Raji (cell line): ENCODE data around the gene SREK1.

Experiments
- POLR2A ChIP-seq: IDR thresholded peaks from 2 replicates; pipeline ENCODE4 v1.6.1; 2011; ENCODE audit warnings: low read depth, low read length, control low read depth; ENCODE audit not compliant: insufficient read depth

The SREK1 gene

DNA sequence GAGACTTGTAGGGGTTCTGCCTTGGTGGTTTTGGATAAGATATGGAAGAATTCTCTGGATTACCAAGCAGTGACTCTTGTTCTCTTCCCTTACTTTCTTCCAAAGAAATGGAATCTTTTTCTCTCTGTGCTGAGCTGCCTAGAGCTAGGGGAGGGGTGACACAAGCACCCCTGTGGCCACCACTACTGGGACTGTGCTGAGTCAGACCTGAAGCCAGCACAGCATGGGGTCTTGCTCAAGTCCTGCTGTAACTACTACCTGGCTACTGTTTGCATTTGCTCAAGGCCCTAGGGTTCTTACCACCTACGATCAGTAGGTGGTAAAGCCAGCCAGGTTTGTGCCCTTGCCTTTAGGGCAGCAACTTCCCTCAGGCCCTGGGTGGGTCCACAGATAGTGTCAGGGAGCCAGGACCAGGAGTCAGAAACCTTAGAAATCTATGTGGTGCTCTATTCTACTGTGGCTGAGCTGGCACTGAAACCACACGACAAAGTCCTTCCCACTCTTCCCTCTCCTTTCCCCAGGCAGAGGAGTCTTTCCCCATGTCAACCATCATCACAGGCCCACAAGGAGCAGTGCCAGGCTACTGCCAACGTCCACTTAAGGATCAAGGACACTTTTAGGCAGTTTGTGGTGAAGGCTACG lies 53.8 kb downstream of the SREK1 start:
- no peak for TF ChIP-seq POLR2A

GRCh38 chr5:66198837-66199236 lies 54.7 kb downstream of the SREK1 start:
- TF ChIP-seq POLR2A, result no peak

GRCh38 chr5:66203531-66203930 lies 59.4 kb downstream of the SREK1 start:
- TF ChIP-seq POLR2A, result no peak

DNA sequence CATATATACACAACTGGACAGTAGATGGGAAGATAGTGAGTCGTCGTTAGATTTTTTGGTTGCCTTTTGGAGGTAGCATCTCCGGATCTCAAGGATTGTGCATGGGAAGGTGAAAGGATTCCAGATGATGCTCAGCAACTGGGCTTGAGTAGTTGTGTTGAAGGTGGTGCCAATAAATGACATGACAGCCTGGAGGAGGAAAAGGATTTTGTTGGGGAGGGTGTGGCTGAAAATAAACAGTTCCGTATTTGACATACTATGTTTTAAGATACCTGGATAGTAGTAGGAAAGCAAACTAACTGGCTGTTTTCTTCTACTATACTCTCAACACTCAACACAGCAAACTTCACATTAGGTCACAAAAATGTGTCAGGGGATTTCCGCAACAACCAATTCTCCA lies 62.4 kb downstream of the SREK1 start:
- no peak for TF ChIP-seq POLR2A

DNA sequence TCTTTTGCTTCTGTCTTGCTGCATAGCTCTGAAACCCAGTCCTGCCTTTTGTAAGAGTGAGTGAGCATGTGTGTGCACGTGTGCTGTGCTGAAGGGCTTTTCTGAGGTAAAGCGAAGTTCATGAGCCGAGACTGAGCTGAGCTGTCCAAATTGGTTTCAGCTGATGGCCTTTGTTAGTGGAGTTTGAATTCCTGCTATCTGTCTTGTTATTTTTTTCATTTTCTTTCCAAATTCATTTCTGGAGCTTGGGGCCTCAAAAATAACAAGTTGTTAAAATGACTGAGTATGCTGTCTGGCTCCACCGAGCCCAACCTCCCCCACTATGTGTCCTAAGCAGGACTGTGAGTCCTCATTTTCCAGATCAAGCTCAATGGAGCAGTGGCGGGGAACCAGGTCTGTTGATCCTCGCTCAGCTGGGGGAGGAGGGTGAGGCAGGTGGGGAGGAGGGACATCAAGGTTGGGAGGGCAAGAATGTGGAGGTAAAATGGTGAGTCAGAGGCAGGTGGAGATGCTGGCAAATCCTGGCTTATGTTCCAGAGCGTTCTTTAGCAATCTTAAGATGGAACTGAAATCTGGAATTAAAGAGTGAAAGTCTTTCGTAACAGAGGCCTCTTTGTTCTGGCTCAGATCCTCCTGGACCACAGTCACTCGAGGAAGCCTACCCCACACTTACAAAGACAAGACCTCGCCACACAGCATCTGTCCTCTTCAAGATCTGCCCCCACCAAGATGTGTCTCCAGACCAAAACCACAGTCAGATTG lies 63.9 kb downstream of the SREK1 start:
- TF ChIP-seq POLR2A, result no peak

GRCh38 chr5:66209350-66209749 lies 65.2 kb downstream of the SREK1 start:
- no peak for TF ChIP-seq POLR2A

- no peak for TF ChIP-seq POLR2A
Observed at GRCh38 chr5:66209794-66210193, 65.7 kb downstream of the SREK1 start.

DNA sequence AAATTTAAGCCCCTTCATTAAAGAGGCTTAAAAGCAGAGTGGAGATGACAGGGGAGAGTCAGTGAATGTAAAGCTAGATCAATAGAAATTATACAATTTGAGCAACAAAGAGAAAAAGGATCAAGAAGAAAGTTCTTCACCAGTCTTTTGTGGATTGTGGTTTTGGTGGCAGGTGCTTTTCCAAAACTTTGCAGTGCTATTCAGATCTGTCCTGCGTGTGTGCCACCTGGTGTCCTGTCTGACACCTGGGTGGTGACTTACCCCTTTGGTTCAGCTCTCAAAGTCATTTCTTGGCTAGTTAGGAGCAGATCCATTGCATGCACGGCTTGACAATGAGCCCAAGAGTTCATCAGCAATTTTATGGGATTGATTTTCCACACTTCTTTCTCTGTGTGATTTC lies 69.4 kb downstream of the SREK1 start:
- no peak for TF ChIP-seq POLR2A

GRCh38 chr5:66222455-66222854 lies 78.4 kb downstream of the SREK1 start:
- no peak for TF ChIP-seq POLR2A

DNA sequence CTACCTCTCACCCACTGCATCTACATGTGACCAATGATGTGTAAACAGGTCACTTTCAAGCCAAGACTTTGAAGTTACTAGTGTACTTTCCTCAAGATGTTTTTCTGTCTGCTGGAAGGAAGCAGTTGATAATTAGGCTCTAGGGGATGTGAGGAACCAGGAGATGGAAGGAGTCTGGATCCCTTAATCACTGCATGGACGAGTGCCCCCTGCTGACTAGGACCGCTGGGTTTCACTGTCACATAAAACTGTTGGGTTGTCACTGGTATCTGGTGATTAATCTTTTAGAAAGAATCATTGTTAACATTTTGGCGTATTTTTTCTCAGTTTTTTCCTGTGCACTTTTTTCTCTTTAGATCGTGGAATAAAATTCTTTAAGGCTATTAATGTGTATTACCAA lies 79.5 kb downstream of the SREK1 start:
- no peak for TF ChIP-seq POLR2A

- TF ChIP-seq POLR2A, result no peak
Observed at GRCh38 chr5:66224274-66224673, 80.2 kb downstream of the SREK1 start.

DNA sequence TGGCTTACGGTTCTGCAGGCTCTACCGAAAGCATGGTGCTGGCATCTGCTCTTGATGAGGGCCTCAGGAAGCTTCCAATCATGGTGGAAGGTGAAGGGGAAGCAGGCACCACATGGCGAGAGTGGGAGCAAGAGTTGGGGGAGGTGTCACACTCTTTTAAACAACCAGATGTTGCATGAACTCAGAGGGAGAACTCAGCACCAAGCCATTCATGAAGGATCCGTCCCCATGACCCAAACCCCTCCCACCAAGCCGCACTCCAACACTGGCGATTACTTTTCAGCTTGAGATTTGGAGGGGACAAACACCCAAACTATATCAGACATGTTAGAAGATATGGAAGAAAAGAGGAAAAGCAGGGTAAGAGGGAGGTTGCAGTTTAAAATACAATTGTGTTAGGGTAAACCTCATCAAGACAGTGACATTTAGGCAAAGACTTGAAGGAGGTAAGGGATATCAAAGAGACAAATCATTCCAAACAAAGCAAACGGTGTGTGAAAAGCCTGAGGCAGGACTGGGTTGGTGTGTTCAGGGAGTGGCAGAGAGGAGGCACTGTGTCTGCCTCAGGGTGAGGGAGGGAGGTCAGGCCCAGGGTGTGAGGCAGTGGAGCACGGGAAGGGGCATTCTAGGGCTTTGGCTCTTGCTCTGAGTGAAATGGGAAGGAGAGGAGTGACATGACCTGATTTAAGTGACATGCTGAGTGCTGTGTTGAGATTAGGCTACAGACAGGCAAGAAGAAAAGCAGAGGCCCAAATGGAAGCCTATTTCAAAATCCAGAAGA lies 80.9 kb downstream of the SREK1 start:
- no peak for TF ChIP-seq POLR2A

GRCh38 chr5:66230551-66230950 lies 86.5 kb downstream of the SREK1 start:
- TF ChIP-seq POLR2A, result no peak

DNA sequence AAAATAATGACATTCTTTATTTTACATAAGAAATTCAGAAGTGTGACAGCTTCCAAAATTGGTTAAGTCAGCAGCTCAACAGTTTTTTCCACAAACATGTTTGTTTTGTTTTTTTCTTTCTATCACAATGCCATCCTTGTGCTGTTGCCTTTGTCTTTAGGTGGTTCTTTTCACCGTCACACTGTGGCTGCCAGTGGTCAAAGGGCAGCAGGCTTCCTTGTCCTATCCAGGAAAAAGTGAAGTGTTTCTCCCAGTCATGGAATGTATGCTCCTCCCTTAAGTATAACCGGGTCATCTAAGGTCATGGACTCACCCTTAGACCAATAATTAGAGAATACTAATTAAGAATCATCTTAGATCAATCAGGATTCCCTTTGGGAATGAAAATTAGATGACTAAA lies 87.4 kb downstream of the SREK1 start:
- no peak for TF ChIP-seq POLR2A

DNA sequence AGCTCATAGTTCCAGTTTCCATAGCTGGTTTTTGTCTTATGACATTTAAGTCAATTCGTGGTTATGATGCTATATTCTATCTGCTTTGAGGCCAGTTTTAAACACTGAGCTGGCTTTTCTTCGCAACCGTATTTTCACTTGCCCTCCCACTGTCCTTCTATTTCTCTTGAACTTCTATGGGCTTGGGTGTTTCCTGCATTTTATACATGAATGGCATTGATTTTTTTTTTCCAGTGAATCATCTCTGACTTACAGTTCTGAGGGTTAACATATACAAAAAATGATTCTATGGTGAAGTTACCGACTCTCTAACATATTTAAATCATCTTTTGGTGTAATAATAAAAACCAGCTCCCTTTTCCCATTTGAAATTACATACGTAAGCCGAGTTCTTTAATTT lies 88.2 kb downstream of the SREK1 start:
- no peak for TF ChIP-seq POLR2A
